Endothelial cell of umbilical vein (primary cell): ENCODE data around the gene SIRPA. TPM values are rescaled to one million over a fixed set of nuclear protein-coding genes. Genes with fewer than 3 reads are reported as not detected.

Source experiments
- BruUV-seq: library from RNA; stranded (reverse); fragments of 400-500 nt; replicated peaks from 2 replicates; lab custom pipeline; 2021; lab: Mats Ljungman, UMichigan
- CTCF ChIA-PET: fragments of 300-600, 350-600 bp; sonication (Branson Sonifier 250); formaldehyde crosslinking; loops from one replicate; lab custom pipeline; 2021; ENCODE audit warnings: antibody characterized with exemption, inconsistent platforms; lab: Charles Lee
- POLR2A ChIA-PET: fragments of 300-600, 350-600 bp; sonication (Branson Sonifier 250); formaldehyde crosslinking; loops from one replicate; lab custom pipeline; 2021; ENCODE audit warnings: antibody characterized with exemption, inconsistent platforms; lab: Charles Lee
- DNase-seq: peaks from one replicate; pipeline ENCODE4 v3.0.0-alpha.2; 2011; ENCODE audit warnings: low read depth, low spot score
- FAIRE-seq: peaks from 2 replicates; lab custom pipeline; 2011; peaks lifted over from hg19 to GRCh38; lab: Jason Lieb, UNC
- H2AFZ ChIP-seq: 2 replicates; pipeline ENCODE4 v1.6.0; 2012; ENCODE audit warnings: low read depth, low read length, control low read depth, inconsistent platforms
- H3K27ac ChIP-seq: 2 replicates; pipeline ENCODE4 v1.5.1; 2011; ENCODE audit warnings: low read depth, mild to moderate bottlenecking, control low read depth, low read length, moderate library complexity; ENCODE audit not compliant: insufficient read depth
- H3K27me3 ChIP-seq, 2 experiments: 2 replicates each; pipeline versions ENCODE4 v1.6.0 to v1.6.1; 2011; ENCODE audit warnings: low read length in 2 of 2, mixed read lengths in 1 of 2; ENCODE audit not compliant: control insufficient read depth in 2 of 2, insufficient read depth in 2 of 2
- H3K36me3 ChIP-seq, 2 experiments: 2 replicates in 1 of 2; 3 replicates in 1 of 2; pipeline ENCODE4 v1.5.1; 2011; ENCODE audit warnings: low read length in 2 of 2, mild to moderate bottlenecking in 1 of 2, moderate library complexity in 1 of 2; ENCODE audit not compliant: control insufficient read depth in 2 of 2, insufficient read depth in 2 of 2; ENCODE audit errors: extremely low read depth in 1 of 2
- H3K4me1 ChIP-seq: 3 replicates; pipeline ENCODE4 v1.5.1; 2011; ENCODE audit warnings: mild to moderate bottlenecking, low read length; ENCODE audit not compliant: control insufficient read depth, insufficient read depth; ENCODE audit errors: extremely low read depth
- H3K4me2 ChIP-seq: 2 replicates; pipeline ENCODE4 v1.6.1; 2011; ENCODE audit warnings: low read length, control low read depth, mixed read lengths; ENCODE audit not compliant: insufficient read depth
- H3K4me3 ChIP-seq, 3 experiments: fragments of 200-600 bp in 1 of 3; sonication (generic), shearing (Covaris generic) in 1 of 3; replicated peaks in 1 of 3; 2 replicates each; pipeline ENCODE4 v1.5.1; 2011 to 2016; ENCODE audit warnings: control low read depth in 3 of 3, low read length in 3 of 3, mild to moderate bottlenecking in 2 of 3, inconsistent platforms in 1 of 3, low read depth in 1 of 3, moderate library complexity in 1 of 3; ENCODE audit not compliant: insufficient read depth in 1 of 3
- H3K79me2 ChIP-seq: 2 replicates; pipeline ENCODE4 v1.6.0; 2012; ENCODE audit warnings: low read length, inconsistent platforms; ENCODE audit not compliant: control insufficient read depth, insufficient read depth
- H3K9ac ChIP-seq: replicated peaks from 2 replicates; pipeline ENCODE3; 2011; ENCODE audit warnings: low read length, control low read depth; ENCODE audit not compliant: insufficient read depth; ENCODE audit errors: extremely low read depth
- H3K9me1 ChIP-seq: replicated peaks from 3 replicates; pipeline ENCODE4 v1.6.0; 2011; ENCODE audit warnings: mild to moderate bottlenecking, low read length; ENCODE audit not compliant: control insufficient read depth, insufficient read depth; ENCODE audit errors: extremely low read depth
- H3K9me3 ChIP-seq: replicated peaks from 2 replicates; pipeline ENCODE4 v1.5.1; 2012; ENCODE audit warnings: low read length, inconsistent platforms; ENCODE audit not compliant: control insufficient read depth, insufficient read depth
- H4K20me1 ChIP-seq: replicated peaks from 2 replicates; pipeline ENCODE3; 2011; ENCODE audit warnings: mild to moderate bottlenecking, low read length; ENCODE audit not compliant: control insufficient read depth, insufficient read depth; ENCODE audit errors: extremely low read depth
- FOS ChIP-seq: IDR thresholded peaks from 2 replicates; pipeline ENCODE4 v1.6.1; 2011; ENCODE audit warnings: mild to moderate bottlenecking, low read length, moderate library complexity, borderline replicate concordance; ENCODE audit not compliant: insufficient read depth
- JUN ChIP-seq: IDR thresholded peaks from 2 replicates; pipeline ENCODE4 v1.6.1; 2011; ENCODE audit warnings: borderline replicate concordance, low read depth; ENCODE audit not compliant: insufficient read length, insufficient read depth
- MAX ChIP-seq: IDR thresholded peaks from 2 replicates; pipeline ENCODE4 v1.6.1; 2011; ENCODE audit not compliant: insufficient read depth, insufficient read length
- MYC ChIP-seq: IDR thresholded peaks from one replicate; pipeline ENCODE4 v1.6.1; 2011; ENCODE audit warnings: mild to moderate bottlenecking, low read depth, low read length
- POLR2A ChIP-seq: IDR thresholded peaks from 2 replicates; pipeline ENCODE4 v1.6.1; 2012; ENCODE audit warnings: low read depth, mild to moderate bottlenecking, control low read depth, low read length
- POLR2AphosphoS5 ChIP-seq: IDR thresholded peaks from 2 replicates; pipeline ENCODE4 v1.6.1; 2012; ENCODE audit warnings: low read depth, mild to moderate bottlenecking, control low read depth, low read length, moderate library complexity; ENCODE audit not compliant: insufficient read depth
- dilution Hi-C: fragments of 300-500 bp; cut with MboI; formaldehyde crosslinking; loops from one replicate; pipeline ENCODE4 v1.15.0; 2019; ENCODE audit warnings: low sequenced_read_pairs; ENCODE audit not compliant: extremely low pct_ligation_motif_present
- intact Hi-C: fragments of 100-400 bp; cut with micrococcal nuclease; formaldehyde crosslinking; loops from one replicate; pipeline ENCODE4 v1.10.0; 2022
- polyA plus RNA-seq, 4 experiments: library from polyadenylated mRNA; depleted of rRNA in 3 of 4; stranded (reverse) in 3 of 4; unstranded in 1 of 4; fragments of >200 nt; gene quantifications; 2 replicates each; pipeline versions ENCODE4 v1.2.1 to v1.2.3, GENCODE V29; 2011 to 2012; ENCODE audit warnings: missing spikeins in 1 of 4
- total RNA-seq: library from RNA; stranded (reverse); gene quantifications from 2 replicates; pipeline ENCODE4 v1.2.3, GENCODE V29; 2021

The SIRPA gene
- total and polyA plus RNA-seq, 2 donors (not counting 3 experiments of a cell fraction or from before 2014, with no cell fraction given): 29.9 to 59.2 TPM

- POLR2A ChIA-PET: no interaction called here
- no peaks in the 10 kb centered on the region for H3K79me2 ChIP-seq
- intact Hi-C loops: no loop called here
These were observed 88.1 kb downstream of the SIRPA start for GRCh38 chr20:1983301-1983700.

GRCh38 chr20:1987826-1988225 is 92.6 kb downstream of the SIRPA start:
- no peak overlapping the region for H3K4me2 ChIP-seq
- H3K4me1 ChIP-seq: no peaks in the 10 kb centered on the region
- no peak overlapping the region for H3K9ac ChIP-seq
- FAIRE-seq (no peak), DNase-seq (no peak)
- CTCF ChIA-PET: interaction anchor here (0.7 to 1.5 kb wide), 3 partner anchors 9 to 185 kb away, joined by 3 to 6 read pairs (median 3); no protein-coding TSS in a partner anchor
- no peak overlapping the region for H3K27ac ChIP-seq
- intact Hi-C loops: no loop called here
- H3K27me3 ChIP-seq: peaks cover 5 to 8% of the 10 kb centered on the region in 2 experiments
- H3K9me1 ChIP-seq: no peaks in the 10 kb centered on the region
- H3K4me3 ChIP-seq: no peak overlapping the region
- no peaks in the 10 kb centered on the region for H4K20me1 ChIP-seq
- H3K9me3 ChIP-seq: no peaks in the 10 kb centered on the region
- TF ChIP-seq POLR2A (no peak), JUN (no peak), MYC (no peak), FOS (no peak), POLR2AphosphoS5 (no peak)
- no peak overlapping the region for H2AFZ ChIP-seq
- POLR2A ChIA-PET: no interaction called here
- BruUV-seq: no TSS peak
- no peaks in the 10 kb centered on the region for H3K79me2 ChIP-seq
- no peaks in the 10 kb centered on the region for H3K36me3 ChIP-seq
- dilution Hi-C loops: no loop called here

More at GRCh38 chr20:1983301-1983700, 88.1 kb downstream of the SIRPA start:
- DNase-seq (no peak), FAIRE-seq (no peak)
- no peak overlapping the region for H3K4me3 ChIP-seq
- no peaks in the 10 kb centered on the region for H4K20me1 ChIP-seq
- H3K9me1 ChIP-seq: no peaks in the 10 kb centered on the region
- no peak overlapping the region for H2AFZ ChIP-seq
- no peak overlapping the region for H3K27ac ChIP-seq
- no peak overlapping the region for H3K9ac ChIP-seq
- CTCF ChIA-PET: interaction anchor here (1.1 to 1.2 kb wide), 2 partner anchors 18 to 189 kb away, joined by 3 to 4 read pairs; no protein-coding TSS in a partner anchor
- no peaks in the 10 kb centered on the region for H3K9me3 ChIP-seq
- H3K36me3 ChIP-seq: no peaks in the 10 kb centered on the region
- H3K27me3 ChIP-seq: no peaks in the 10 kb centered on the region
- no peak for TF ChIP-seq POLR2A
- TF ChIP-seq MAX: no peak
- no peak for TF ChIP-seq FOS
- no peak for TF ChIP-seq JUN
- no peak overlapping the region for H3K4me2 ChIP-seq
- H3K4me1 ChIP-seq: no peaks in the 10 kb centered on the region
- BruUV-seq: no TSS peak
- dilution Hi-C loops: no loop called here

Other genes with a start within 250 kb of the SIRPA start
- gene SIRPG, start 237.6 kb upstream of the SIRPA start, total RNA-seq: not detected in 2 replicates
- gene SIRPG, start 237.6 kb upstream of the SIRPA start, polyA plus RNA-seq: not detected in 2 replicates
- not detected in 2 replicates for gene PDYN, start 98.7 kb downstream of the SIRPA start, total RNA-seq
- not detected in 2 replicates for gene PDYN, start 98.7 kb downstream of the SIRPA start, polyA plus RNA-seq
- gene STK35, start 206.4 kb downstream of the SIRPA start, total RNA-seq: 17.5 TPM in 2 replicates
- 9.9 and 10.2 TPM in 2 replicates for gene STK35, start 206.4 kb downstream of the SIRPA start, polyA plus RNA-seq